NCI-H524 treated with DMSO at 0.1 percent for 48 hours (cell line): Measurements from ENCODE around the gene PCDH9.

Experiments
- DNase-seq: peaks from one replicate; lab custom pipeline; 2025; lab: John Stamatoyannopoulos, UW

The PCDH9 gene

DNA sequence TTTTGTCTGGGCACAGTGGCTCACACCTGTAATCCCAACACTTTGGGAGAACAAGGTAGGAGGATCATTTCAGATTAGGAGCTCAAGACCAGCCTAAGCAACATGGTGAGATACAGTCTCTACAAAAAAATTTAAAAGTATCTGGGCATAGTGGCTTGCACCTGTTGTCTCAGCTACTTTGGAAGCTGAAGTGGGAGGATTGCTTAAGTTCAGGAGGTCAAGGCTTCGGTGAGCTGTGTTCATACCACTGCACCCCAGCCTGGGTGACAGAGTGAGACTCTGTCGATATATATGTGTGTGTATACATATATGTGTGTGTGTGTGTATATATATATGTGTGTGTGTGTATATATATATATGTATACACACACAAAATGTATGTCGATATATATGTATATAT is 833.0 kb downstream of the PCDH9 start:
- DNase-seq: no peak

DNA sequence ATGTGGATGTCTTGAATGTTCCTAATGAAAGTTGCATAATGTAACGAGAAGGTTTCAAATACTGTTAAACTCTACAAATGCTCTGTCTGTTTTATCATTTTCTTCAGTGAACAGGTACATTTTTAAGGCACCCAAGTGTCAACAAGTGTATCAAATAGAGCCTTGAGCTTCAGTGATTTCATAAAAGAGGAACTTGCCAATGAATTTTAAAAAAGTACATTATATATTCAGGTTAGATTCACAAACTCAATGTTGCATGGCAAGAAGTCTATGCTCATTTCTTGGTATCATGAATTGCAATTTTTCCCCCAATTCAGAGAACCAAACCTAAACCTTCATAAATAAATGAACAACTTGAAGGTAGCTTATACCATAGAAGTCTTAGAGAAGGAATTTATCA is 838.8 kb downstream of the PCDH9 start:
- no peak for DNase-seq

DNA sequence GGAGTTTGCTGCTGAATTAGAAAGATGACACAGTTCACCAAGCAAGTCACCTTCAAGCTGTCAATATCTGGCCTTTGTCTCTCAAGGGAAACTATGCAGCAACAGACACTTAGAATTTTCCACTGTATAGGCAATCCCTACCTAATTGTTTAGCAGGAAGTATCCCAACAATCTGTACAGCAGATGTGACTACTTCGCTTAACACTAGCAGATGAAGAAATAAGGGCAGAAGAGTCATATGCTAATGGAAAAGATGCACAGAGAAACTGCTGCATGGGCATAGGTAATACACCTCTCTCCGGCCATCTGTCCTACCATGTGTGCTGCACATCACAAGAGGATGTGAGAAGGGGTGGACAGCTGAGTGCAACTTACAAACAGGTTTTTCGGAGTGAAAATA is 851.2 kb downstream of the PCDH9 start:
- peak; percentile 94 for DNase-seq

DNA sequence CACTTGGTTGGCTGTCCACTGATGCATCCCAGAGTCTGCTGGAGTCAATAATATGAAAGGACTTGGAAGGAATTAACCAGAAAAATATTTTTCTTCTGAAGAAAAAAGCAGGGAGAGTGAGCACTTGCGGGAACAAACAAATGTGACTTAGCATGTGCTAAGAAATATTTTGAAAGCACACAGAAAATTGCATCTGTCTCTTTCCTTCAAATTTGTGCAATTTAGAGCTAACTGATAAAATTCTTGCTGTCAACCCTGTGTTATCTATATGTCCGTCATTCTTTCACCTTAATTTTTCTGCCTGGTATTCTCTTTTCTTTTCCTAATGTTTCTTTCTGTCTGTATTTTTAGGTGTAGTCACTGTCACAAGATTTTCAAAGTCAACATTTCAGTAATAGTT is 852.6 kb downstream of the PCDH9 start:
- no peak for DNase-seq

DNA sequence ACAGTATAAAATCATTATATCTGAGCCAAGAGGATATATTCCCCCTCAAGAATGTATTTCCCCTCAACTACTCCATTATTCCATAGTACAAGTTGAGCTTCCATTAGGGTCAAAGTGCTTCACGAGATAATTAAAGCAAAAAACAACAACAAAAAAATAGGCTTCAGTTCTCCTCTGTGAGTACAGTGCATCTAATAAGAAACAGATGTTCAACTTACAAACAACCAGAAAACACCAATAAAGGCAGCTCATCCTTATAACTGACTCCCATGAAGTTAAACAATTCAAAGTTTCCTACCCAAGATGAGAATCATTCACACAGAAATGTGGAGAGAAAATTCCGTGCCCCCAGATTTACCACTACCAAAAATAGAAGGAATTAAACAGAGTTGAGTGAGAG is 854.4 kb downstream of the PCDH9 start:
- DNase-seq: no peak

DNA sequence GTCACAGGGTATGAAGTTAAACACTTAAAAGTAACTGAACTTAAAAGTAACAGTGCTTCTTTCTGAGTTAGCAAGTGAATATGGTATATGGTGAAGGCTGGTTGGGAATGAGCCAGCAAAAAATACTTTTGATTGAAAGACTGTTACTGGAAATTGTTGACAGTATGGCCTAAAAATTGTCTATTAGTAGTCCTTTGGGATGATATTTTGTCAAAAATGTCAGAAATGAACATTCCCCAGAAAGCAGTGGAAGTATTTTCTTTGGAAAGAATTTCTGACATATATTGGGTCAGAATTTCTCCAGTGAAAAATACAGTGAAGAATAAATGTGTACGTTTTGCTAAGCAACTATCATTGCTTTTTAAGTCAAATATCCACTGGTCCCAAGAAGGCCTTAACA is 860.5 kb downstream of the PCDH9 start:
- no peak for DNase-seq

DNA sequence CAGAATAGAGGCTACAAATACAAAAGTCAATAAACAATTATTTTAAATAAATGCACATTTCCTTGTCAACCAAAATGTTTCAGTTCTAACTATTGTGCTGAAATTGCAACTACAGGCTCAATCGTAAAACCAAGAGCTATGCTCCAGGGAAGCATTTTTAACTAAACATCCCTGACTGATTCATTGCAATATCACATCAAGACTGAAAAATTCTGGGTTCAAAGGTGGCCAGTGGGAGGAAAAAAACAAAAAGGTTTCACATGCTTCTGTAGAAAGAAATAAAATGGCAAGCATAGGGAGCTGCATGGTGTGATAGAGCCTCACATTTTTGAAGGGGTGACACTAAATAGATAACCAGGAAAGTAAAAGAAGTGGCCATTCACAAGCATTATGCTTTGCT is 862.8 kb downstream of the PCDH9 start:
- no peak for DNase-seq

DNA sequence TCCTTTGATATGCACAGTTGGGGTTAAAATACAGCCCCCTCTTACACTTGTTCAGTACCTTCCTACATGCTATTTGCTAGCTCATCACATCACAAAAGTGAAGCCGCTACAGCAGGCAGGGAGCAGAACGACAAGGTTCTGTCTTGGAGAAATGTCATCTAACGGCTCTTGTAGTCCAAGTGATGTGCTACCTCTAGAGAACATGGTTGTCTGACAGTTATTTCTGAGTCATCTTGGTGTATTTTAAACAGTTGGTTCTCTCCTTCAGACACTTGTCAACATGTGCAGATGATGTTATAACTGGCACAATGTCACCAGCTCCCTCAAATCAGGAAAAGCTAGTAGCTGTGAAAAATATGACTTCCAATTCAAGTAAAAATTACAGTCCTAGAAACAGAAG is 865.0 kb downstream of the PCDH9 start:
- no peak for DNase-seq

DNA sequence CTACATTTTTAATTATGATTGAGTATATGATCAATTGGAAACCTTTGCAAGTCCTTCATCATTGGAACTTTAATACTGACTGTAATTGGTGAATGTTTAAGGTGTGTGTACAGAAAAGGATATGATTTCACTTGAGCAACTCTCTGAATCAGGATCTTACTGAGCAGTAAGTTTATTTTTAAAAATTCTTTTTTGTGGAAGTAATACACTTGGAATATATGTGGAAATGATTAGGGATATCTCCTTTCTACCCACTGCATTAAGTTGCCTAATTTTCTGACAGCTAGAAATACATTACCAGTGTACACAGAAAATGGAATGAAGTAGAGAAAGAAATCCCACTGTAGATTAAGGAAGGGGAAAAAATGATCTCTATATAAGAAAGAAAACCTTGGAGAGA is 865.8 kb downstream of the PCDH9 start:
- no peak for DNase-seq

DNA sequence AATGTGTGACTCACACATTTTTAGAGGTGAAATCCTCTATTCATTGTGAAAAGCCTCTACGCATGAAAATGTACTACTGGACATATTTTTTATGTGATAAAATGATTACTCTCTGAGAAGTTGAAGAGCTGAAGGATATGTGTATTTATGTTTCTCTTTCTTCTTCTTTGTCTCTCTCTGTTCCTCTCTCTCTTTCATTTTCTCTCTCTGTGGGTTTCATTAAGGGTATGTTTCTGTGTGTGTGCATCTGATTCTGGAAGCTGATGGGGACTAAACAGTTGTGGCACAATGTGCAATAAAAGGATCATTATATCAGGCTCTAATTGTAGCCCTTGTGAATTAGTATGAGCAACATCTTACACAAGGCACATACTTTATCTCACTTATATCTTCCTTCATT is 867.7 kb downstream of the PCDH9 start:
- no peak for DNase-seq

DNA sequence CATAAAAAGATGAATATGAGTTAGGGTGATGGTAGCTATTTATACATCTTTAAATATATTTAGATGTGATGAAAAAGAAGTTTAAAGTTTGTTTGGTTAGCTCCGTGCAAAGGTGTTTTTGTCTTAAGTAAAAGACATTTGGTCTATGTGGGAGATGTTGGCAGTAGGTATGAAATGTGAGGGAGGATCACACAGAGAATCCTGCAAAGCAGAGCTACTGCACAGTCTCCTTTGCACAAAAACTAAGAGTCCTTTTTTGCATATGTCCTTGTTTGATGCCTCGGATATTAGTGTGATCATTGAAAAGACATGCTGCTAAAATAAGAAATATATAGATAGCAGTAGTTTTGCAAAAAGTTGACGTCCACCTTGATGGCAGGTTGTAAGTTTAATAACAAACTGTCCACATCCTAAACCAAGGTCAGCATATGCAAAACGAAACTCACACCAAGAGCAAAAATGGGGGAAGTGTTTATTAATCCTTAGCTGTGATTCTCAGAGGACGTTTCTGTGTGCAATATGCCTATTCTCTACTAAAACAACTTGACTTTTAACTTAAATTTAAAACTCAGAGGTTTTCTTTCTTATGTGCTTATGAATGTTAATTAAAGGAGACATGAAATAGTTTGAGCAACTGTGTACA is 870.1 kb downstream of the PCDH9 start:
- no peak for DNase-seq

DNA sequence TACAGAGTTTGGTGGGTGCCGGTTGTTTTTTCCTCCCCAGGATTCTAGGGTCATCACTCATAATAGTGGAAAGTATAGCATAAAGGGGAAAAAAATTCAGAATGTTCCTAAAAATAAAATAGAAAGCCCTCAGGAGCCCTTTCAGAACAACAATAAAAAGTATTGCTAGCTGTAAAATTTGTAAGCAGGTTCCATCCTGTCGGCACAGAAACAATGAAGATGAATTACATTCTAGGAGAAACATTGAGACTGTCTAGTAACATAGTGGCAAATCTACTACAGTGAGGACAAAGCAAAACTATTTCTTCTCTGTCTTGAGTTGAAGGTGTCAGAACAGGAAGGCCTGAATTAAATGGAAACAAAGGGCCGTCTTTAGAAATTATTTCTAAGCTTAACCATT is 870.7 kb downstream of the PCDH9 start:
- DNase-seq: no peak

DNA sequence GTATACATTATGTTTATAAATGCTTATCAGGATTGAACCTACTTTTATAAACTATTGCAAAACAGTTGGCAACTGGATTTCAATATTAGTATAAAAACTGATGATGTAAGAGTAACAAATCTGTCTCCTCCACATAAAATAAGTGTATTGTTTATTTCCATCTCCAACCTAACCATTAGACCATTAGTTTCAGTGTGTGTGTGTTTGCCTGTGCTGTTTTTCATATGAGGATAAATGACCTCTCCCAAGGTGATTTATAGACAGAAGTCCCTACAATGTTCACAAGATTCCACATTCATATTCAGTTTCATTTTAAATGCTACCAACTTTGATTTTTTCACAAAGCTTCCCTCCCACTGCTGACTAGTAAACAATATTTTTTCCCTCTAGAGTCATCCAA is 871.6 kb downstream of the PCDH9 start:
- DNase-seq: no peak

DNA sequence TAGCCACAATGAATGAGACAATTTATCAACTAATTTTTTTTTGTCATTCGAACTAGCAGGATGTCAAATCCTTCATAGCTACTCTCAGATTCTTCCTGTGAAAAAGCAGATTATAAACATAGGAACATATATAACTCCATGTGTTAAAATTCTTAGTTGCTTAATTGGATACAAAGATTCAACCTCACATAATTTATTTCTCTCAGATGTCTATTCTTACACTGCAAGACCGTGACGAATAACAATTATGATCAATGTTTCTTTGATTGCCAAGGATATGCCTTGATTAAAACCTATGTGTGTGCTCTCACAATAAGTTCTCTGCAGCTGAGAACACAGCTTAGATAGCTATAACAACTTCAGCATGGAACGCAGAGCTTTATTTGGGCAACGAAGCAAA is 872.7 kb downstream of the PCDH9 start:
- no peak for DNase-seq

DNA sequence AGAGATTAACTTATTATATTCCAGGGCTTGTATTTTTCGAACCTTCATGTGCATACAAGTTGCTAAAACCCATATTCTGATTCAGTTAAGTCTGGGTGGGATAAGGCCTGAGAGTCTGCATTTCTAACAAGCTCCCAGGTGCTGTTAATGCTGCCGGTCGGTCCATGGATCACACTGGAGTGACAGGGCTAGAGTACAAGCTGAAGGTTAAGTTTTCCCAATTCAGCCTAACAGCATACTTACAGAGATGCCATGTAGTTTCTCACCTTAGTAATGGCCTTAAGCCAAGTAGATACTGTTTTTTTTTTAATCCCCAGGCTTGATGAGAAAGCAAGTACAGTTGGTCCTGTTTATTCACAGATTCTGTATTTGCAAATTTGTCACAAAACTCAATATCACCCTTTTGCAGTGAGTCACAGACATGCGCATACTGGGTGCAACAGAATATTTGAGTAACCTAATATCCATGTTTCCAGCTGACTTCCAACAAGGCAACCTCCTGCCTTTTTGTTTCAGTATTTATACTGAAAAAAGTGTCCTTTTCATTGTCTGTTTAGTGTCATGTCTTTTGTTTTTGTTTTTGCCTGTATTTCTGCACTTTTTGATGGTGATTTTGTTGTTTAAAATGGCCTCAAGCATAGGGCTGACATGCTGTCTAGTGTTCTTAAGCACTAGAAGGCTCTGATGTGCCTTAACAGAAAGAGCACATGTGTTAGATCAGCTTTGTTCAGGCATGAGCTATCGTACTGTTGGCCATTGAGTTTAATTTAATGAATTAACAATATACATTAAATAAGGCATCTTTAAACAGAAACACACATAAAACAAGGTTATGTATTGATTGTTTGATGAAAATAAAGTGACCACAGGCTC is 875.0 kb downstream of the PCDH9 start:
- DNase-seq: no peak

DNA sequence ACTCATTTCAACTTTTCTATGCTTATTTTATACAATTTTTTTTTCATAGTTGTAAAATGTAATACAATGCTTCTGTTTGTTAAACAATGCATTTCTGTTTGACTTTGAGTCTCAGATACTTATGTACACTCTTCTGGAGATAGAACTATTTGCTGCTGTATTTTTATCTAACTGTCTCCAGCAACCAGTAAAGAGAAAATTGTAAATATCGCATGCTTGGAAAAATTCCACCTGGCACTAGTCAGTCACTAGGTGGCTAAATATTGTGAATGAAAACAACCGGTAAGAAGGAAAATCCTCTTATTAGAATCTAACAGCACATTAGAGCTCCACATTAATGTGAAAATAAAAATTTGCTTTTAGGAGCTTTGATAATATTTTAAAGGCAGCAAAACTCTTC is 876.5 kb downstream of the PCDH9 start:
- DNase-seq: no peak

DNA sequence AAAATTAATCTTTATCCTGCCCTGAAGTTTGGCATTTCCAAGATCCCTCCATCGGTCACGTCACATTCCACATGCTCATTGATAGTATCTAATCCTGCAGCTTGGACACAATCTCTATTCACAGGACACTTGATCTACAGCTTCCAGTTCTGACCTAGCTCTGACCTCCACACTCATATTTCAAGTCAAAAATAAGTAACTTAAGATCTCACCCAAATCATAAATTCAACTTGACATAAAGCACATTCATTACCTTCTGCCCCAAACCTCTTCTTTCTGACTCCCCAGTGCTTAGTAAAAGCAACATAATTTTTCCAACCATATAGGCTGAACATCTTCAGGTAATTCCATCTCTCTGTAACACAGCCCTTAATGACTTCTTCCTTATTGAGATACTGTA is 880.2 kb downstream of the PCDH9 start:
- DNase-seq: no peak

DNA sequence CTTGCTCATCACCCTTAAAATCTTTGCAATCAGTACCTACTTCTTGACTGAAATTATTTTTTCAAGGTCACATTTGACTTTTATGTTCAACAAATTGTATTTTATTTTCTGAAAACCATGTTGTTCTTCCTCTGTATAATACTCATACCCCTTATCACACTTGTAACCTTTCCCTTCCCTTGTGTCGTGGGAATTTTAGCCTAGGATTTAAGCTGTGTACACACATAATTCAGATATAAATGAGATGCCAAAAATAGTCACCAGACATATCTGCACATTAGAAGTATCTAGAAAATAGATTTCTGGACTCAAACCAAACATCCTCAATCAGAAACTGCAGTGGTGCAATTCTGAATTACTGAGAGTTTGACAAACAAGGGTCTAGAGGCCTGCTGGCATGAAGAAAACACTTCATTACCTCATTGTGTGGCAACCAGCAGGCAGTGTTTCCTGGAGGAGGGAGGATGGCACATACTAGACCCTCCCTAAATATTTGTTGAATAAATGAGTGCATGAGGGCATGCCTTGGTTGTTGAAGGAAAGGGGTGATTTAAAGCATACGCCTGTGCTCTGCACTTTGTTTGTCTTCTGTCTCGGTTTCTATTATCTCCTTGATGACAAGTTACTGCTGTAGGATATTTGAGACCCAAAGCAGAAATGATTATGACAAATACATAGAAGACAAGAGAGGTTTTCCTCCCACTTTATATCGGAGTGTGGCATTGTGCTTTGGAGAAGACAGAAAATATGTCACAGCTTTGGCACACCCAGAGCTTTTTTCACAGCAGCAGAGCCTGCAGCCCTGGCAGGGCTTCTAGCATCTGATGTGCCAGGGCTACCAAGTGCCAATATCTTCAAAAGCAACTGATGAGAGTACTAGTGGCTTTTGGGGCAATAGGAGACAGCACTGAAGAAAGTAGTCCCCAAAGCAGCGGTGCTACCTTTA is 881.1 kb downstream of the PCDH9 start:
- no peak for DNase-seq

DNA sequence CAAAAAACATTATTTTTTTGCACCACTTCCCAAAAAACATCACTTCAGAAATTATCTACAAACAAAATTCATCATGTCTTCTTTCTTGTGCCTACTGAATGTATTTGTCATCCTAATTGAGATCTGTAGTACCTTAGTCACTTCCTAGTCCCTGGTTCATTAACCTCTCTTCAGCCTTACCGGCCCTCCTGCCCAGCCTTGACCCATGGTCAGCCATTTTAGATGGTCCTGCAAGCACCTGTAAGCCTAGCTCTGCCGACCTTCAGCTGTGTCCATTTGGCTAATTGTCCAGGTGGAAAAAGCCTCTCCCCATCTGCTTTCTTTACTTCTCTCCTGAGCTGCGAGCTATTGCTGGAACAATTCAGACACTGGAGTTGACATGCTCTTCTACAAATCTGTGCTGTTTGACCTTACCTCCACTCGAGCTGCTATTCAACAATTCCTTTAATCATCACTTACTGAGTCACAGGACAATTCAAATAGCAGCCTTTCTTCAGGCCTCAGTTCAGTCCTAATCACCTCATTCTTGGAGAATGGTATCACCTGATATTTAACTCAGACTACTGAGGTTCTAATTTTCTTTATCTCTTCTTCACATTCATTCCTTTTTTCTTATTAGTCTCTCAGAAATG is 882.5 kb downstream of the PCDH9 start:
- DNase-seq: no peak

DNA sequence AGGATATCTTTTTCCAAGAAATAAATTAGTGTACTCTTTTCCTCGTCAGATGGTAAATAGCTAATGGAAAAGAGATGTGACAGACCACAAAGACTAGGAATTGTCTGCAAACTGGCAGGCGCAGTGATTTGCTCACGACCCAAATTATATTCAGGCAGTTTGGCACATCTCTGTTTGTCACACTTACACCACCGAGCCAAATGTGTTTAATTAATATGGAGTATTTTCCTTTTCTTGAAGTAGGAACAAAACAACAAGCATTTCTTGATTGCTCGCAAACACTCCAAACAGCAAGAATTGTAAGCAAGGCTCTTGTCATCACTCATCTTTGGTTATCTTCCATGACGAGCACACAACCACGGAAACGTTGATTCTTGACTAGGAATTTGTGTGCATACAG is 884.2 kb downstream of the PCDH9 start:
- DNase-seq: no peak

DNA sequence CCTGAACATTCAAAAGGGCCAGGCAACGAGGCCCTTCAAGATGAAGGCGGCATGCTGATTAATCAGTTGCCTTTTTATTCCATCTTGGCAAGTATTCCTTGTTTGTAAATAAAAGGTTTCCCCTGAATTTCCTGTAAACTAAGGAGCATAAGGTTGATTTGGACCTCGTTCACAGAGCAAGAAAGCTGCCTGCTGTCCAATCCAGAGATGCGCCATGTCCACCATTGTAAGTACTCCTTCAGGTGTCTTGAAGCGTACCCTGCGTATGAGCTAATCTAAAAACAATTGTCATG is 884.7 kb downstream of the PCDH9 start:
- DNase-seq: no peak

DNA sequence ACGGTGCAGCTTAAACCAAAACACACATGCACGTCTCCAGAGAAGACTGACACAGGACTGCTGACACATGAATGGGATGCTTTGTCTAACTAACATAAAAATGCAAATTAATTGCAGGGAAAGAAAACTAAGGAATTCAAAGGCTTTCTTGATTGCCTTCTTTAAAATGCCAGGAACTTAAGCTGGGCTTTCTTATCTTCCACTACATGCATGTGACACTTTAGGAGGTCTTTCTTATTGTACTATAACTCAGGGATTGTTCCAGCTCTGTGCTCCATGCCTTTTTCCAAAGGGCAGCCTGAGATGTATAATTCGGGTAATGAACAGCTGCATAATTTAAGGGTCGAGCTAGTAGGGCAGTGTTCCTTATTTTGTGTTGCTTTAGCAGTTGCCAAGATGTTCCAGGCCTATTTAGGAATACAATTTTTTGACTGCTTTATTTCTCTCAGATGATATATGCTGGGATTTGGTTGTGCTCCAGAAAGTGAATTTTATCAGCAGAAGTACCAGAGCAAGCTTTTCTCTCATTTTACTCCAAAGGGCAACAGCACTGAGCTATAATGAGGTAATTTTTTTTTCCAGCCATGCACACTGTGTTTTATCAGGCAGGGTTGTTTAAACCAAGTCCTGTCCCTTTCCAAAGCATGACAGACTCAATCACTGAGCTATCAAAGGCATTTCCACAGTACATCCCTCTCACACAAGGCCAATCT is 885.2 kb downstream of the PCDH9 start:
- no peak for DNase-seq
